T-helper 1 cell treated with Interleukin-12 subunit alpha and Interleukin-12 subunit beta and Interleukin-4 antibody, amounts not matched to agents 30 ng/mL and 1 ng/mL, for 36 hours (primary cell): Measurements from ENCODE around the gene NFIX. TPM values are rescaled to one million over a fixed set of nuclear protein-coding genes. Genes with fewer than 3 reads are reported as not detected.

Experiments used
- intact Hi-C: fragments of 100-400 bp; cut with micrococcal nuclease; formaldehyde crosslinking; loops from one replicate; pipeline ENCODE4 v1.15.1; 2024
- total RNA-seq: library from RNA; stranded (reverse); gene quantifications from 2 replicates; pipeline ENCODE4 v1.2.3, GENCODE V29; 2022

Gene NFIX
- total RNA-seq, 1 donor from 2014 or later: 0.96 TPM

- intact Hi-C loops: no loop called here
Measured at GRCh38 chr19:13070425-13071140, 75.3 kb downstream of the NFIX start.

GRCh38 chr19:13071444-13072187 is 76.3 kb downstream of the NFIX start:
- intact Hi-C loops: no loop called here

- intact Hi-C loops: no loop called here
Measured at GRCh38 chr19:13072188-13072908, 77.1 kb downstream of the NFIX start.

GRCh38 chr19:13073263-13073662 is 78.0 kb downstream of the NFIX start:
- intact Hi-C loops: no loop called here

GRCh38 chr19:13074378-13074777 is 79.1 kb downstream of the NFIX start:
- intact Hi-C loops: no loop called here

GRCh38 chr19:13076320-13076719 is 81.0 kb downstream of the NFIX start:
- intact Hi-C loops: no loop called here

GRCh38 chr19:13076787-13077186 is 81.5 kb downstream of the NFIX start:
- intact Hi-C loops: no loop called here

GRCh38 chr19:13077240-13077639 is 82.0 kb downstream of the NFIX start:
- intact Hi-C loops: no loop called here

GRCh38 chr19:13078381-13078780 is 83.1 kb downstream of the NFIX start:
- intact Hi-C loops: no loop called here

GRCh38 chr19:13078897-13079541 is 83.7 kb downstream of the NFIX start:
- intact Hi-C loops: no loop called here

- intact Hi-C loops: no loop called here
Measured at GRCh38 chr19:13079542-13079986, 84.3 kb downstream of the NFIX start.

GRCh38 chr19:13082192-13083007 is 87.1 kb downstream of the NFIX start:
- intact Hi-C loops: no loop called here

GRCh38 chr19:13083008-13083404 is 87.7 kb downstream of the NFIX start:
- intact Hi-C loops: no loop called here

- intact Hi-C loops: no loop called here
Measured at GRCh38 chr19:13083627-13084026, 88.4 kb downstream of the NFIX start.

- intact Hi-C loops: no loop called here
Measured at GRCh38 chr19:13085666-13086065, 90.4 kb downstream of the NFIX start.

GRCh38 chr19:13086341-13086740 is 91.1 kb downstream of the NFIX start:
- intact Hi-C loops: no loop called here

- intact Hi-C loops: no loop called here
Measured at GRCh38 chr19:13087295-13087694, 92.0 kb downstream of the NFIX start.

GRCh38 chr19:13087795-13088537 is 92.7 kb downstream of the NFIX start:
- intact Hi-C loops: no loop called here

GRCh38 chr19:13089139-13089856 is 94.0 kb downstream of the NFIX start:
- intact Hi-C loops: no loop called here
